Activated CD4-positive, alpha-beta T cell treated with anti-CD3 and anti-CD28 coated beads, Interleukin-2, amount 10 ng/mL, durations not matched to agents 24 days and 14 days (primary cell): ENCODE measurements around the gene B4GALNT1. TPM values are rescaled to one million over a fixed set of nuclear protein-coding genes. Genes with fewer than 3 reads are reported as not detected.
A peak's percentile ranks its signal among the peaks of the same experiment; 100 is the strongest.

Experiments
- DNase-seq: peaks from one replicate; pipeline ENCODE4 v3.0.0; 2022
- H3K27ac Mint-ChIP-seq: one replicate; pipeline ENCODE4 v1.8.0; 2022; ENCODE audit warnings: mild to moderate bottlenecking, mixed read lengths
- H3K27me3 Mint-ChIP-seq: one replicate; pipeline ENCODE4 v1.8.0; 2022; ENCODE audit warnings: mixed read lengths
- H3K36me3 Mint-ChIP-seq: one replicate; pipeline ENCODE4 v1.8.0; 2022; ENCODE audit warnings: low read depth, mild to moderate bottlenecking, mixed read lengths
- H3K4me1 Mint-ChIP-seq: one replicate; pipeline ENCODE4 v1.8.0; 2021; ENCODE audit warnings: mixed read lengths
- H3K4me3 Mint-ChIP-seq: one replicate; pipeline ENCODE4 v1.8.0; 2022; ENCODE audit warnings: mild to moderate bottlenecking, moderate library complexity, mixed read lengths
- H3K9me3 Mint-ChIP-seq: one replicate; pipeline ENCODE4 v1.8.0; 2021; ENCODE audit warnings: mixed read lengths
- intact Hi-C: fragments of 100-400 bp; cut with micrococcal nuclease; formaldehyde crosslinking; loops from one replicate; pipeline ENCODE4 v1.15.1; 2023
- total RNA-seq: library from RNA; stranded (reverse); gene quantifications from 2 replicates; pipeline ENCODE4 v1.2.3, GENCODE V29; 2022

The B4GALNT1 gene
- total RNA-seq, 1 donor from 2014 or later, result 5.7 TPM

GRCh38 chr12:57612711-57613426, 20.1 kb downstream of the B4GALNT1 start:
- H3K36me3 Mint-ChIP-seq, result no peaks in the 10 kb centered on the region
- no peak overlapping the region for H3K27ac Mint-ChIP-seq
- H3K9me3 Mint-ChIP-seq, result no peaks in the 10 kb centered on the region
- H3K27me3 Mint-ChIP-seq, result peaks cover 61% of the 10 kb centered on the region
- intact Hi-C loops, result loop anchor here (1.0 kb wide), 1 partner anchor 8 kb away; no protein-coding TSS in a partner anchor
- peak overlapping the region; percentile 48 for H3K4me3 Mint-ChIP-seq
- no peak for DNase-seq
- H3K4me1 Mint-ChIP-seq, result peaks cover 5% of the 10 kb centered on the region

- Mint-ChIP-seq H3K4me3 (peak overlapping the region; percentile 48), H3K36me3 (no peaks in the 10 kb centered on the region), H3K4me1 (peaks cover 5% of the 10 kb centered on the region), H3K9me3 (no peaks in the 10 kb centered on the region), H3K27ac (no peak overlapping the region), H3K27me3 (peaks cover 53% of the 10 kb centered on the region)
- DNase-seq, result no peak
- intact Hi-C loops, result no loop called here
Measured at GRCh38 chr12:57611827-57612710, 20.9 kb downstream of the B4GALNT1 start.

GRCh38 chr12:57611108-57611826, 21.7 kb downstream of the B4GALNT1 start, which contains the start of gene ARHGEF25:
Gene ARHGEF25 (plus strand): TSS chr12:57611435. CDS start chr12:57611895, 460 bp downstream.
- peak; percentile 80 for DNase-seq
- peaks cover 48% of the 10 kb centered on the region for H3K27me3 Mint-ChIP-seq
- peak within 1 kb of the TSS; percentile 77 for H3K4me3 Mint-ChIP-seq
- H3K27ac Mint-ChIP-seq, result peak within 1 kb of the TSS; percentile 62
- no peaks in the 10 kb centered on the region for H3K9me3 Mint-ChIP-seq
- no peaks in the 10 kb centered on the region for H3K36me3 Mint-ChIP-seq
- intact Hi-C loops, result no loop called here
- peaks cover 7% of the 10 kb centered on the region for H3K4me1 Mint-ChIP-seq

- intact Hi-C loops, result no loop called here
- H3K9me3 Mint-ChIP-seq, result no peaks in the 10 kb centered on the region
- H3K27me3 Mint-ChIP-seq, result peaks cover 42% of the 10 kb centered on the region
- peak overlapping the region; percentile 77 for H3K4me3 Mint-ChIP-seq
- peaks cover 10% of the 10 kb centered on the region for H3K4me1 Mint-ChIP-seq
- H3K36me3 Mint-ChIP-seq, result no peaks in the 10 kb centered on the region
- peak; percentile 60 for DNase-seq
- H3K27ac Mint-ChIP-seq, result peak overlapping the region; percentile 62
Measured at GRCh38 chr12:57610554-57611107, 22.4 kb downstream of the B4GALNT1 start.

GRCh38 chr12:57609781-57610553, 23.0 kb downstream of the B4GALNT1 start:
- Mint-ChIP-seq H3K4me1 (peaks cover 16% of the 10 kb centered on the region), H3K27ac (no peak overlapping the region), H3K9me3 (no peaks in the 10 kb centered on the region), H3K27me3 (peaks cover 38% of the 10 kb centered on the region), H3K4me3 (peak overlapping the region; percentile 77), H3K36me3 (peaks cover 2% of the 10 kb centered on the region)
- intact Hi-C loops, result no loop called here
- DNase-seq, result no peak

- intact Hi-C loops, result no loop called here
- no peak overlapping the region for H3K4me3 Mint-ChIP-seq
- no peak for DNase-seq
- peaks cover 2% of the 10 kb centered on the region for H3K36me3 Mint-ChIP-seq
- H3K4me1 Mint-ChIP-seq, result peaks cover 20% of the 10 kb centered on the region
- H3K27me3 Mint-ChIP-seq, result peaks cover 30% of the 10 kb centered on the region
- no peaks in the 10 kb centered on the region for H3K9me3 Mint-ChIP-seq
- no peak overlapping the region for H3K27ac Mint-ChIP-seq
Measured at GRCh38 chr12:57609101-57609780, 23.8 kb downstream of the B4GALNT1 start.

- no peak overlapping the region for H3K4me3 Mint-ChIP-seq
- intact Hi-C loops, result no loop called here
- no peak for DNase-seq
- H3K9me3 Mint-ChIP-seq, result no peaks in the 10 kb centered on the region
- H3K27ac Mint-ChIP-seq, result no peak overlapping the region
- peaks cover 28% of the 10 kb centered on the region for H3K4me1 Mint-ChIP-seq
- H3K27me3 Mint-ChIP-seq, result peaks cover 20% of the 10 kb centered on the region
- peaks cover 2% of the 10 kb centered on the region for H3K36me3 Mint-ChIP-seq
Measured at GRCh38 chr12:57607958-57608663, 24.9 kb downstream of the B4GALNT1 start.

GRCh38 chr12:57606821-57607220, 26.2 kb downstream of the B4GALNT1 start:
- Mint-ChIP-seq H3K4me3 (peak overlapping the region; percentile 2), H3K36me3 (peaks cover 13% of the 10 kb centered on the region), H3K4me1 (peaks cover 28% of the 10 kb centered on the region), H3K9me3 (no peaks in the 10 kb centered on the region), H3K27me3 (peaks cover 7% of the 10 kb centered on the region), H3K27ac (no peak overlapping the region)
- no peak for DNase-seq
- intact Hi-C loops, result no loop called here

GRCh38 chr12:57606399-57606798, 26.6 kb downstream of the B4GALNT1 start:
- Mint-ChIP-seq H3K4me3 (peak overlapping the region; percentile 2), H3K27ac (no peak overlapping the region), H3K4me1 (peaks cover 28% of the 10 kb centered on the region), H3K27me3 (peaks cover 7% of the 10 kb centered on the region), H3K36me3 (peaks cover 17% of the 10 kb centered on the region), H3K9me3 (no peaks in the 10 kb centered on the region)
- intact Hi-C loops, result no loop called here
- no peak for DNase-seq

GRCh38 chr12:57605811-57606311, 27.1 kb downstream of the B4GALNT1 start:
- intact Hi-C loops, result no loop called here

GRCh38 chr12:57604992-57605810, 27.8 kb downstream of the B4GALNT1 start:
- Mint-ChIP-seq H3K4me1 (peaks cover 25% of the 10 kb centered on the region), H3K27me3 (peaks cover 3% of the 10 kb centered on the region), H3K27ac (peak overlapping the region; percentile 82), H3K9me3 (no peaks in the 10 kb centered on the region), H3K36me3 (peaks cover 28% of the 10 kb centered on the region), H3K4me3 (peak overlapping the region; percentile 84)
- intact Hi-C loops, result loop anchor here (1.0 kb wide), 1 partner anchor 14 kb away; the partner anchor contains the start of gene PIP4K2C
- DNase-seq, result no peak

More at GRCh38 chr12:57605811-57606311, 27.1 kb downstream of the B4GALNT1 start:
- Mint-ChIP-seq H3K4me1 (peaks cover 26% of the 10 kb centered on the region), H3K4me3 (no peak overlapping the region), H3K36me3 (peaks cover 23% of the 10 kb centered on the region), H3K9me3 (no peaks in the 10 kb centered on the region), H3K27ac (no peak overlapping the region), H3K27me3 (peaks cover 6% of the 10 kb centered on the region)
- no peak for DNase-seq
